ENCODE data around the gene PLK1.

Gene PLK1

GRCh38 chr16:23691483-23692189, 12.9 kb downstream of the PLK1 start:
- DNase-seq (ENCODE audit: extremely low read depth, low read depth) = no peak
- no peak overlapping the region for H3K4me3 ChIP-seq (replicated peaks; ENCODE audit: low read depth, low read length)
- TF ChIP-seq, protein P1, sequence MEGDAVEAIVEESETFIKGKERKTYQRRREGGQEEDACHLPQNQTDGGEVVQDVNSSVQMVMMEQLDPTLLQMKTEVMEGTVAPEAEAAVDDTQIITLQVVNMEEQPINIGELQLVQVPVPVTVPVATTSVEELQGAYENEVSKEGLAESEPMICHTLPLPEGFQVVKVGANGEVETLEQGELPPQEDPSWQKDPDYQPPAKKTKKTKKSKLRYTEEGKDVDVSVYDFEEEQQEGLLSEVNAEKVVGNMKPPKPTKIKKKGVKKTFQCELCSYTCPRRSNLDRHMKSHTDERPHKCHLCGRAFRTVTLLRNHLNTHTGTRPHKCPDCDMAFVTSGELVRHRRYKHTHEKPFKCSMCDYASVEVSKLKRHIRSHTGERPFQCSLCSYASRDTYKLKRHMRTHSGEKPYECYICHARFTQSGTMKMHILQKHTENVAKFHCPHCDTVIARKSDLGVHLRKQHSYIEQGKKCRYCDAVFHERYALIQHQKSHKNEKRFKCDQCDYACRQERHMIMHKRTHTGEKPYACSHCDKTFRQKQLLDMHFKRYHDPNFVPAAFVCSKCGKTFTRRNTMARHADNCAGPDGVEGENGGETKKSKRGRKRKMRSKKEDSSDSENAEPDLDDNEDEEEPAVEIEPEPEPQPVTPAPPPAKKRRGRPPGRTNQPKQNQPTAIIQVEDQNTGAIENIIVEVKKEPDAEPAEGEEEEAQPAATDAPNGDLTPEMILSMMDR (IDR thresholded peaks at IDR 0.05; ENCODE audit: low read depth, low read length, missing control alignments) = no peak

DNA sequence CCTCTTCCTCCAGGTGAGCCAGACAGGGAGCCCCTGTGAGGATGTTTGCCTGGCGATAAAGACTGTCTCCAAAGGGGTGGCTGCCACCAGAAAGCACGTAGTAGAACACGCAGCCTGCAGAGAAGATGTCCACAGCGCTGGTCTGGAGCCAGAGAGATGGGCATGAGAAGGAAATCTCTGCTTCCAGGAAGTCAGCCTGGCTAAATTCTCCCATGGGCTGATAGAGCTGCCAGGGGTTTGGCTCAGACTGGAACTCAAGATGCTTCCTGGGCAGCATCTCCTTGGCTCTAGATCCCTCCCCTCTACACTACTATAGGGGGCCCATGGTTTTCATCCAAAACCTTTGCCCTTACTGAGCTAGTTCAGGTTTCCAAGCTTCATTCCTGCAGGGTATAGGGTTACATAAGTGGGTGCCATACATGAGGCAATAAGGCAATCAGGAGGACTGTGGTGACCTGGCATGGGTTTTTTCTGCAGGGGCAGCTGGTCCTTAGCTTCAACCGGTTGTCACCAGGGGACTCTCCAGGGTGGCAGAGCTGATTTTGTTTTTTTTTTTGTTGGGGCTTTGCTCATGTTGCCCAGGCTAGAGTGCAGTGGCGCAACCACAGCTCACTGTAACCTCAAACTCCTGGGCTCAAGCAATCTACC, 13.6 kb downstream of the PLK1 start:
- no peak overlapping the region for H3K4me3 ChIP-seq (replicated peaks; ENCODE audit: low read depth, low read length)
- DNase-seq (ENCODE audit: extremely low read depth, low read depth) = no peak
- TF ChIP-seq, protein P1 (IDR thresholded peaks at IDR 0.05; ENCODE audit: low read depth, low read length, missing control alignments) = no peak

GRCh38 chr16:23694265-23694643, 15.6 kb downstream of the PLK1 start:
- no peak overlapping the region for H3K4me3 ChIP-seq (replicated peaks; ENCODE audit: low read depth, low read length)
- TF ChIP-seq, protein P1 (IDR thresholded peaks at IDR 0.05; ENCODE audit: low read depth, low read length, missing control alignments) = no peak
- no peak for DNase-seq (ENCODE audit: extremely low read depth, low read depth)

- TF ChIP-seq, protein P1 (IDR thresholded peaks at IDR 0.05; ENCODE audit: low read depth, low read length, missing control alignments) = no peak
- no peak overlapping the region for H3K4me3 ChIP-seq (replicated peaks; ENCODE audit: low read depth, low read length)
- DNase-seq (ENCODE audit: extremely low read depth, low read depth) = no peak
Measured at GRCh38 chr16:23694644-23695373, 16.1 kb downstream of the PLK1 start.

DNA sequence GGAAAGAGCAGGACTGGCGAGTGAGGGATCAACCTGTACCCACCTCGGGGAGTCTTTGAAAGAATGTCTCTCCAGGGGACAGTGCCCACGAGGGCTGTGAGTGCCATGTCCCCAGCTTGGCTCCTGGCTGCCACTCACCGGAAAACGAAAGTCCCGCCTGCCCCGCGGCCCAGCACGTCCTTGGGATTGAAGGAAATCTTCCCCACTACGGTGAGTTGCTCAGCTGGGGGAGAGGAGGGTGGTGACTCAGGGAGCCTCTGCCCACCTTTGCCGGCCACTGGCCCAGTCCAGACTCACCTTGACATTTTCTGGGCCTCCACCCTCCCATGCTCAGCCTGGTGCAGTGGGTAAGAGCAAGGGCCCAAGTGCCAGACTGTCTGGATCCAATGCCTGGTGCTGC, 17.1 kb downstream of the PLK1 start:
- H3K4me3 ChIP-seq (replicated peaks; ENCODE audit: low read depth, low read length) = no peak overlapping the region
- DNase-seq (ENCODE audit: extremely low read depth, low read depth) = no peak
- TF ChIP-seq, protein P1 (IDR thresholded peaks at IDR 0.05; ENCODE audit: low read depth, low read length, missing control alignments) = no peak

GRCh38 chr16:23699100-23699499, 20.4 kb downstream of the PLK1 start:
- H3K4me3 ChIP-seq (replicated peaks; ENCODE audit: low read depth, low read length) = no peak overlapping the region
- DNase-seq (ENCODE audit: extremely low read depth, low read depth) = no peak
- TF ChIP-seq, protein P1 (IDR thresholded peaks at IDR 0.05; ENCODE audit: low read depth, low read length, missing control alignments) = no peak

Measured in HFF-Myc (cell line).